Measurements from ENCODE around the gene RILP.
A peak's percentile ranks its signal among the peaks of the same experiment; 100 is the strongest.

Gene RILP

DNA sequence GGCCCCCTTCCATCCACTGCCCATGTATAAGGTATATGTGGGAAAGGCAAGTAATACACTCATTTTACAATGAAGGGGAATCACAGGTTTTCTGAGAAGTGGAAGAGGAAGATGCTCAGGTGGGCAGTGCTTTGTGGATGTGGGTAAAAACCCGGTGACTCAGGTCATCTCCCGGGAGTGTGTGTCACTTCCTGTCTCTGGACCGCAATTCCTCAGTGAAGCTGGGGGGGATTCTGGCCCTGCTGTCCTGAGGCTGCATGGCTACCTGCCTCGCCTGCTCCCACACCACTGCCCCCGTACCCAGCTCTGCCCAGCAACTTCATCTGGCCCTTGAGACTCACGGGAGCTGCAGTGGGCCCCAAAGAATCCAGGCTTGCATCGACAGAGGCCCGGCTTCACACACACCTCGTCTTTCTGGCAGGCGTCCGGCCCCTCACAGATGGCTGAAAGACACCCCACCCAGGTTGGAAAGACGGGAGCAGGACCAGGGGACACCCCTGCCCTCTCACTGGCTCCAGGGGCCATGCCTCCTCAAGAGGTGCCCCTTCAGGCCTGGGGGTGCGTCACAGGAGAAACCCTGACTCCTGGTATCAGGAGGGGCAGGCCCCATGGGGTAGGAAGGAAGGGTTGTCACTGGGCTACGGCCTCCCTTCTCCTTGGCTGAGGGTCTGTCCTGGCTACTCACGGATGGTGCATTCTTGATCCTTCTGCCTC lies 5.0 kb downstream of the RILP start:
- peak overlapping the region; percentile 44 for H3K27ac ChIP-seq (ENCODE audit: low read length)
- peak overlapping the region; percentile 79 for H3K4me3 ChIP-seq (ENCODE audit: low read length)

DNA sequence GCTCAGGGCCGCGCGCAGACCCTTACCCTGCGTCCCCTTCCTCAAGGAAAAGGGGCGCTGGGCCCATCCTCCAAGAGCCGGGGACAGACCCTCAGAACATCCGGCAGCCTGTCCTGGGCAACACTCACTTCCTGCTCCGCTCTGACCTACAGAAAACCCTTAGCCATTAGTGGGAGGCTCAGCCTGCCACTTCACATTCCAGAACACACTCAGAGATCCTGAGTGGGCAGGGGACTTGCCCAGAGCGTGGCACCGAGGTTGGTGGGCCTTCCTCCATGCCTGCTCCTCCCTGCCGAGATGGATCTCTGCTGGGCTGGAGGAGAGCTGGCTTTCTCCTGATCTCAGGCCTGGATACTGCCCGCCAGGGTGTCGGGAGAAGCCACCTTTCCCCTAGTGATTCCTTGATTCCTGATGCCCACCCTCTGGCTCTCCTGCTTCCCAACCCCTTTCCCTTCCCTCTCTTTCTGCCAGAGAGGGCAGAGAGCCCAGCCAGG lies 5.6 kb downstream of the RILP start:
- Histone ChIP-seq H4K20me1 (ENCODE audit: insufficient read depth, low read length) (no peaks in the 10 kb centered on the region), H3K4me1 (ENCODE audit: low read length) (peaks cover 18% of the 10 kb centered on the region)

More for the DNA sequence above, 5.0 kb downstream of the RILP start:
- no peak overlapping the region; the same call in 1 of the 2 replicates for H2AFZ ChIP-seq (ENCODE audit: low read depth, low read length)
- peak overlapping the region; percentile 59 for H3K9ac ChIP-seq (ENCODE audit: low read length)
- no peaks in the 10 kb centered on the region for H3K27me3 ChIP-seq (ENCODE audit: low read depth, low read length)
- H3K36me3 ChIP-seq (replicated peaks; ENCODE audit: low read depth, low read length): no peaks in the 10 kb centered on the region
- H3K4me2 ChIP-seq (ENCODE audit: low read length): peak overlapping the region; percentile 91
- H4K20me1 ChIP-seq (ENCODE audit: insufficient read depth, low read length): no peaks in the 10 kb centered on the region
- peaks cover 19% of the 10 kb centered on the region for H3K4me1 ChIP-seq (ENCODE audit: low read length)
- no peaks in the 10 kb centered on the region for H3K9me3 ChIP-seq (ENCODE audit: insufficient read depth, low read length)
- no peaks in the 10 kb centered on the region for H3K79me2 ChIP-seq (ENCODE audit: low read length)
- no peak for TF ChIP-seq EZH2phosphoT487 (IDR thresholded peaks at IDR 0.05; ENCODE audit: low read depth)
- TF ChIP-seq, protein P1, sequence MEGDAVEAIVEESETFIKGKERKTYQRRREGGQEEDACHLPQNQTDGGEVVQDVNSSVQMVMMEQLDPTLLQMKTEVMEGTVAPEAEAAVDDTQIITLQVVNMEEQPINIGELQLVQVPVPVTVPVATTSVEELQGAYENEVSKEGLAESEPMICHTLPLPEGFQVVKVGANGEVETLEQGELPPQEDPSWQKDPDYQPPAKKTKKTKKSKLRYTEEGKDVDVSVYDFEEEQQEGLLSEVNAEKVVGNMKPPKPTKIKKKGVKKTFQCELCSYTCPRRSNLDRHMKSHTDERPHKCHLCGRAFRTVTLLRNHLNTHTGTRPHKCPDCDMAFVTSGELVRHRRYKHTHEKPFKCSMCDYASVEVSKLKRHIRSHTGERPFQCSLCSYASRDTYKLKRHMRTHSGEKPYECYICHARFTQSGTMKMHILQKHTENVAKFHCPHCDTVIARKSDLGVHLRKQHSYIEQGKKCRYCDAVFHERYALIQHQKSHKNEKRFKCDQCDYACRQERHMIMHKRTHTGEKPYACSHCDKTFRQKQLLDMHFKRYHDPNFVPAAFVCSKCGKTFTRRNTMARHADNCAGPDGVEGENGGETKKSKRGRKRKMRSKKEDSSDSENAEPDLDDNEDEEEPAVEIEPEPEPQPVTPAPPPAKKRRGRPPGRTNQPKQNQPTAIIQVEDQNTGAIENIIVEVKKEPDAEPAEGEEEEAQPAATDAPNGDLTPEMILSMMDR (IDR thresholded peaks at IDR 0.05; ENCODE audit: low read depth, low read length): no peak

DNA sequence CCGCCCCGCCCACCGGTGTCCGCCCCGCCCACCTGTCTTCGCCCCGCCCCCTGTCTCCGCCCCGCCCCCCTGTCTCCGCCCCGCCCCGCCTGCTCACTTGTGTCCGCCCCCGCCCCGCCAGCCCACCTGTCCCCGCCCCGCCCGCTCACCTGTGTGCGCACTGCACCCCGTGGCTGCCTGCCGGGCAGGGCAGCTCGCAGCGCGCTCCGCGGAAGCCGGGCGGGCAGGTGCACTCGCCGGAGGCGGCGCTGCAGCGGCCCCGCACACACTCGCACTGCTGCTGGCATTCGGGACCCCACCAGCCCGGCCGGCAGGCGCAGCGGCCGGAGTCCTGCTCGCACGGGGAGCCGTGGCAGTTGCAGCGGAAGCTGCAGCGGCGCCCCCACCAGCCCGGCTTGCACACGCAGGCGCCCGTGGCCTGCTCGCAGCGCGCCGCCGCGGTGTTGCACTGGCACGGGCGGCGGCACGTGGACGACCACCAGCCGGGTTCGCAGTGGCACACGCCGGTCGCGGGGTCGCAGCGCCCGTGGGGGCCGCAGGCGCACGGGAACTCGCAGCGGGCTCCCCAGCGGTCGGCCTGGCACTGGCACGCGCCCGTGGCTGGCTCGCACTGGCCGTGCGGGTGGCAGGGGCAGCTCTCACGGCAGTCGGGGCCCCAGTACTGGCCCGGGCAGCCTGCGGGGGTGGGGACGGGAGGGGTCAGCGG lies 6.2 kb downstream of the RILP start:
- no peak for TF ChIP-seq EZH2phosphoT487 (IDR thresholded peaks at IDR 0.05; ENCODE audit: low read depth)
- TF ChIP-seq, protein P1 (IDR thresholded peaks at IDR 0.05; ENCODE audit: low read depth, low read length): peak; percentile 14; the same call in 1 of the 2 replicates
- Histone ChIP-seq H3K4me3 (ENCODE audit: low read length) (peak overlapping the region; percentile 79), H3K9ac (ENCODE audit: low read length) (peak overlapping the region; percentile 59)

More for the DNA sequence above, 5.6 kb downstream of the RILP start:
- Histone ChIP-seq H3K79me2 (ENCODE audit: low read length) (no peaks in the 10 kb centered on the region), H2AFZ (ENCODE audit: low read depth, low read length) (no peak overlapping the region), H3K9ac (ENCODE audit: low read length) (peak overlapping the region; percentile 59), H3K27me3 (ENCODE audit: low read depth, low read length) (no peaks in the 10 kb centered on the region), H3K27ac (ENCODE audit: low read length) (peak overlapping the region; percentile 44), H3K9me3 (ENCODE audit: insufficient read depth, low read length) (no peaks in the 10 kb centered on the region), H3K4me3 (ENCODE audit: low read length) (peak overlapping the region; percentile 79), H3K36me3 (replicated peaks; ENCODE audit: low read depth, low read length) (no peaks in the 10 kb centered on the region), H3K4me2 (ENCODE audit: low read length) (peak overlapping the region; percentile 91)
- TF ChIP-seq, protein P1 (IDR thresholded peaks at IDR 0.05; ENCODE audit: low read depth, low read length): no peak
- no peak for TF ChIP-seq EZH2phosphoT487 (IDR thresholded peaks at IDR 0.05; ENCODE audit: low read depth)

DNA sequence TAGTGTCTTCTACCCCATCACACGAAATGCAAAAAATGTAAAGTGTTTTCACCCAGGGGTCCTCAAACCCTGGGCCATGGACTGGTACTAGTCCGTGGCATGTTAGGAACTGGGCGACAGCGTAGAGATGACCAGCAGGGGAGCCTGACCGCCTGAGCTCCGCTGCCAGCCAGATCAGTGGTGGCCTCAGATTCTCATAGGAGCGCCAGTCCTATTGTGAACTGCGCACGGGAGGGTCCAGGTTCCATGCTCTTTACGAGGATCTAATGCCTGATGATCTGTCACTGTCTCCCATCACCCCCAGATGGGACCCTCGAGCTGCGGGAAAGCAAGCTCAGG lies 8.6 kb downstream of the RILP start:
- Histone ChIP-seq H3K27ac (ENCODE audit: low read length) (no peak overlapping the region), H3K9ac (ENCODE audit: low read length) (no peak overlapping the region), H3K27me3 (ENCODE audit: low read depth, low read length) (no peaks in the 10 kb centered on the region), H3K9me3 (ENCODE audit: insufficient read depth, low read length) (no peaks in the 10 kb centered on the region), H3K79me2 (ENCODE audit: low read length) (no peaks in the 10 kb centered on the region), H3K4me2 (ENCODE audit: low read length) (no peak overlapping the region), H2AFZ (ENCODE audit: low read depth, low read length) (no peak overlapping the region), H3K4me1 (ENCODE audit: low read length) (peaks cover 14% of the 10 kb centered on the region), H3K4me3 (ENCODE audit: low read length) (no peak overlapping the region), H3K36me3 (replicated peaks; ENCODE audit: low read depth, low read length) (no peaks in the 10 kb centered on the region), H4K20me1 (ENCODE audit: insufficient read depth, low read length) (no peaks in the 10 kb centered on the region)
- no peak for TF ChIP-seq EZH2phosphoT487 (IDR thresholded peaks at IDR 0.05; ENCODE audit: low read depth)
- TF ChIP-seq, protein P1 (IDR thresholded peaks at IDR 0.05; ENCODE audit: low read depth, low read length): no peak

More for the DNA sequence above, 6.2 kb downstream of the RILP start:
- H3K36me3 ChIP-seq (replicated peaks; ENCODE audit: low read depth, low read length): no peaks in the 10 kb centered on the region
- H4K20me1 ChIP-seq (ENCODE audit: insufficient read depth, low read length): no peaks in the 10 kb centered on the region
- peak overlapping the region; percentile 44; the same call in 1 of the 2 replicates for H3K27ac ChIP-seq (ENCODE audit: low read length)
- H3K79me2 ChIP-seq (ENCODE audit: low read length): no peaks in the 10 kb centered on the region
- no peaks in the 10 kb centered on the region for H3K9me3 ChIP-seq (ENCODE audit: insufficient read depth, low read length)
- no peak overlapping the region for H2AFZ ChIP-seq (ENCODE audit: low read depth, low read length)
- H3K4me1 ChIP-seq (ENCODE audit: low read length): peaks cover 16% of the 10 kb centered on the region
- no peaks in the 10 kb centered on the region for H3K27me3 ChIP-seq (ENCODE audit: low read depth, low read length)
- H3K4me2 ChIP-seq (ENCODE audit: low read length): peak overlapping the region; percentile 91
